ENCODE data around the gene HK3.
"Not testable (repeated sequence)": the region's sequence is repeated elsewhere in the genome, so short reads cannot be mapped to it uniquely, and the experiment has no call there.

DNA sequence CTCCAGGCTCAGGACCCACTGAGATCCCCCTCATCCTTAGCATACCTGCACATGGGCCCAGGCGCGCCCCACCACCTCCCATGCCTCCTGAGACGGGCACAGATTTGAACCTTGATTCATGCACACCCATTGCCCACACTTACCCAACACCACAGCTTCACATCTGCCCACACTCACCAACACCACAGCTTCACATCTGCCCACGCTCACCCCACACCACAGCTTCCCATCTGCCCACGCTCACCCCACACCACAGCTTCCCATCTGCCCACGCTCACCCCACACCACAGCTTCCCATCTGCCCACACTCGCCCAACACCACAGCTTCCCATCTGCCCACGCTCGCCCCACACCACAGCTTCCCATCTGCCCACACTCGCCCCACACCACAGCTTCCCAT is 28.5 kb downstream of the HK3 start:
- TF ChIP-seq, protein P1, sequence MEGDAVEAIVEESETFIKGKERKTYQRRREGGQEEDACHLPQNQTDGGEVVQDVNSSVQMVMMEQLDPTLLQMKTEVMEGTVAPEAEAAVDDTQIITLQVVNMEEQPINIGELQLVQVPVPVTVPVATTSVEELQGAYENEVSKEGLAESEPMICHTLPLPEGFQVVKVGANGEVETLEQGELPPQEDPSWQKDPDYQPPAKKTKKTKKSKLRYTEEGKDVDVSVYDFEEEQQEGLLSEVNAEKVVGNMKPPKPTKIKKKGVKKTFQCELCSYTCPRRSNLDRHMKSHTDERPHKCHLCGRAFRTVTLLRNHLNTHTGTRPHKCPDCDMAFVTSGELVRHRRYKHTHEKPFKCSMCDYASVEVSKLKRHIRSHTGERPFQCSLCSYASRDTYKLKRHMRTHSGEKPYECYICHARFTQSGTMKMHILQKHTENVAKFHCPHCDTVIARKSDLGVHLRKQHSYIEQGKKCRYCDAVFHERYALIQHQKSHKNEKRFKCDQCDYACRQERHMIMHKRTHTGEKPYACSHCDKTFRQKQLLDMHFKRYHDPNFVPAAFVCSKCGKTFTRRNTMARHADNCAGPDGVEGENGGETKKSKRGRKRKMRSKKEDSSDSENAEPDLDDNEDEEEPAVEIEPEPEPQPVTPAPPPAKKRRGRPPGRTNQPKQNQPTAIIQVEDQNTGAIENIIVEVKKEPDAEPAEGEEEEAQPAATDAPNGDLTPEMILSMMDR (IDR thresholded peaks at IDR 0.05): not testable (repeated sequence)
- not testable (repeated sequence) for TF ChIP-seq POLR2AphosphoS5 (IDR thresholded peaks at IDR 0.05)

Data from prostate gland (tissue), 2 donors.